ENCODE results near the gene FXYD1.

- TF ChIP-seq RAD21 (IDR thresholded peaks at IDR 0.05): no peak
- no peak for TF ChIP-seq CTCF (IDR thresholded peaks at IDR 0.05; ENCODE audit: low read depth, low read length, missing input control)
- TF ChIP-seq SP1 (IDR thresholded peaks at IDR 0.05): no peak
- no peak for TF ChIP-seq YY1 (IDR thresholded peaks at IDR 0.05)
- TF ChIP-seq TAF1 (conservative IDR thresholded peaks at IDR 0.05): no peak
- TF ChIP-seq, protein P1, sequence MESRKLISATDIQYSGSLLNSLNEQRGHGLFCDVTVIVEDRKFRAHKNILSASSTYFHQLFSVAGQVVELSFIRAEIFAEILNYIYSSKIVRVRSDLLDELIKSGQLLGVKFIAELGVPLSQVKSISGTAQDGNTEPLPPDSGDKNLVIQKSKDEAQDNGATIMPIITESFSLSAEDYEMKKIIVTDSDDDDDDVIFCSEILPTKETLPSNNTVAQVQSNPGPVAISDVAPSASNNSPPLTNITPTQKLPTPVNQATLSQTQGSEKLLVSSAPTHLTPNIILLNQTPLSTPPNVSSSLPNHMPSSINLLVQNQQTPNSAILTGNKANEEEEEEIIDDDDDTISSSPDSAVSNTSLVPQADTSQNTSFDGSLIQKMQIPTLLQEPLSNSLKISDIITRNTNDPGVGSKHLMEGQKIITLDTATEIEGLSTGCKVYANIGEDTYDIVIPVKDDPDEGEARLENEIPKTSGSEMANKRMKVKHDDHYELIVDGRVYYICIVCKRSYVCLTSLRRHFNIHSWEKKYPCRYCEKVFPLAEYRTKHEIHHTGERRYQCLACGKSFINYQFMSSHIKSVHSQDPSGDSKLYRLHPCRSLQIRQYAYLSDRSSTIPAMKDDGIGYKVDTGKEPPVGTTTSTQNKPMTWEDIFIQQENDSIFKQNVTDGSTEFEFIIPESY (IDR thresholded peaks at IDR 0.05): no peak
- TF ChIP-seq, protein P2, sequence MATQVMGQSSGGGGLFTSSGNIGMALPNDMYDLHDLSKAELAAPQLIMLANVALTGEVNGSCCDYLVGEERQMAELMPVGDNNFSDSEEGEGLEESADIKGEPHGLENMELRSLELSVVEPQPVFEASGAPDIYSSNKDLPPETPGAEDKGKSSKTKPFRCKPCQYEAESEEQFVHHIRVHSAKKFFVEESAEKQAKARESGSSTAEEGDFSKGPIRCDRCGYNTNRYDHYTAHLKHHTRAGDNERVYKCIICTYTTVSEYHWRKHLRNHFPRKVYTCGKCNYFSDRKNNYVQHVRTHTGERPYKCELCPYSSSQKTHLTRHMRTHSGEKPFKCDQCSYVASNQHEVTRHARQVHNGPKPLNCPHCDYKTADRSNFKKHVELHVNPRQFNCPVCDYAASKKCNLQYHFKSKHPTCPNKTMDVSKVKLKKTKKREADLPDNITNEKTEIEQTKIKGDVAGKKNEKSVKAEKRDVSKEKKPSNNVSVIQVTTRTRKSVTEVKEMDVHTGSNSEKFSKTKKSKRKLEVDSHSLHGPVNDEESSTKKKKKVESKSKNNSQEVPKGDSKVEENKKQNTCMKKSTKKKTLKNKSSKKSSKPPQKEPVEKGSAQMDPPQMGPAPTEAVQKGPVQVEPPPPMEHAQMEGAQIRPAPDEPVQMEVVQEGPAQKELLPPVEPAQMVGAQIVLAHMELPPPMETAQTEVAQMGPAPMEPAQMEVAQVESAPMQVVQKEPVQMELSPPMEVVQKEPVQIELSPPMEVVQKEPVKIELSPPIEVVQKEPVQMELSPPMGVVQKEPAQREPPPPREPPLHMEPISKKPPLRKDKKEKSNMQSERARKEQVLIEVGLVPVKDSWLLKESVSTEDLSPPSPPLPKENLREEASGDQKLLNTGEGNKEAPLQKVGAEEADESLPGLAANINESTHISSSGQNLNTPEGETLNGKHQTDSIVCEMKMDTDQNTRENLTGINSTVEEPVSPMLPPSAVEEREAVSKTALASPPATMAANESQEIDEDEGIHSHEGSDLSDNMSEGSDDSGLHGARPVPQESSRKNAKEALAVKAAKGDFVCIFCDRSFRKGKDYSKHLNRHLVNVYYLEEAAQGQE (IDR thresholded peaks at IDR 0.05): no peak
- no peak for TF ChIP-seq HNF4G (IDR thresholded peaks at IDR 0.05)
- no peak for TF ChIP-seq EGR1 (IDR thresholded peaks at IDR 0.05; ENCODE audit: low read depth in 2 of 2)
- TF ChIP-seq HNF4A (conservative IDR thresholded peaks at IDR 0.05): no peak
- no peak for TF ChIP-seq FOXA1 (IDR thresholded peaks at IDR 0.05)
These were observed 23.3 kb upstream of the FXYD1 start, which contains the start of gene FXYD3 for GRCh38 chr19:35115177-35115951.
